ENCODE measurements around the gene GALNT14. TPM values are rescaled to one million over a fixed set of nuclear protein-coding genes. Genes with fewer than 3 reads are reported as not detected.

The GALNT14 gene
- total RNA-seq, 1 experiment from 2014 or later, result 32.3 TPM

GRCh38 chr2:30900381-30900780 lies 237.9 kb downstream of the GALNT14 start:
- DNase-seq (ENCODE audit: low read depth), result no peak

GRCh38 chr2:30899516-30900054 lies 238.7 kb downstream of the GALNT14 start:
- no peak for DNase-seq (ENCODE audit: low read depth)

GRCh38 chr2:30897539-30897938 lies 240.7 kb downstream of the GALNT14 start:
- no peak for DNase-seq (ENCODE audit: low read depth)

GRCh38 chr2:30894498-30895119 lies 243.6 kb downstream of the GALNT14 start:
- DNase-seq (ENCODE audit: low read depth), result no peak

- no peak for DNase-seq (ENCODE audit: low read depth)
Observed at GRCh38 chr2:30888852-30889409, 249.3 kb downstream of the GALNT14 start.

- DNase-seq (ENCODE audit: low read depth), result no peak
Observed at GRCh38 chr2:30886080-30886479, 252.2 kb downstream of the GALNT14 start.

- no peak for DNase-seq (ENCODE audit: low read depth)
Observed at GRCh38 chr2:30883822-30884221, 254.4 kb downstream of the GALNT14 start.

- no peak for DNase-seq (ENCODE audit: low read depth)
Observed at GRCh38 chr2:30883184-30883583, 255.1 kb downstream of the GALNT14 start.

- DNase-seq (ENCODE audit: low read depth), result no peak
Observed at GRCh38 chr2:30880516-30880915, 257.7 kb downstream of the GALNT14 start.

GRCh38 chr2:30877833-30878232 lies 260.4 kb downstream of the GALNT14 start:
- no peak for DNase-seq (ENCODE audit: low read depth)

GRCh38 chr2:30872797-30873196 lies 265.4 kb downstream of the GALNT14 start:
- no peak for DNase-seq (ENCODE audit: low read depth)

- DNase-seq (ENCODE audit: low read depth), result peak; percentile 78
Observed at GRCh38 chr2:30871980-30872789, 266.1 kb downstream of the GALNT14 start.

GRCh38 chr2:30871440-30871839 lies 266.8 kb downstream of the GALNT14 start:
- no peak for DNase-seq (ENCODE audit: low read depth)

GRCh38 chr2:30869988-30870387 lies 268.3 kb downstream of the GALNT14 start:
- peak; percentile 36 for DNase-seq (ENCODE audit: low read depth)

GRCh38 chr2:30867385-30867784 lies 270.9 kb downstream of the GALNT14 start:
- DNase-seq (ENCODE audit: low read depth), result no peak

GRCh38 chr2:30866974-30867373 lies 271.3 kb downstream of the GALNT14 start:
- no peak for DNase-seq (ENCODE audit: low read depth)

GRCh38 chr2:30865892-30866681 lies 272.2 kb downstream of the GALNT14 start:
- no peak for DNase-seq (ENCODE audit: low read depth)

GRCh38 chr2:30865243-30865642 lies 273.0 kb downstream of the GALNT14 start:
- DNase-seq (ENCODE audit: low read depth), result no peak

GRCh38 chr2:30862054-30862651 lies 276.1 kb downstream of the GALNT14 start:
- DNase-seq (ENCODE audit: low read depth), result peak; percentile 73

GRCh38 chr2:30860726-30861125 lies 277.5 kb downstream of the GALNT14 start:
- DNase-seq (ENCODE audit: low read depth), result no peak

Data from Daoy (cell line).